T47D (cell line): ENCODE data around the gene FMNL2.

Experiments
- DNase-seq, 2 experiments: peaks; one replicate each; pipeline versions ENCODE4 v3.0.0 to v3.0.0-alpha.2; 2011 to 2012; ENCODE audit warnings: low read depth in 1 of 2, low spot score in 1 of 2
- JUND ChIP-seq: IDR thresholded peaks from 2 replicates; pipeline ENCODE4 v1.6.1; 2012; ENCODE audit warnings: low read depth
- in situ Hi-C: cut with HindIII; loops from 2 replicates; pipeline ENCODE4 v1.10.0; 2016; ENCODE audit warnings: low sequenced_read_pairs, low pct_unique_long_range_greater_than_20kb

The FMNL2 gene

DNA sequence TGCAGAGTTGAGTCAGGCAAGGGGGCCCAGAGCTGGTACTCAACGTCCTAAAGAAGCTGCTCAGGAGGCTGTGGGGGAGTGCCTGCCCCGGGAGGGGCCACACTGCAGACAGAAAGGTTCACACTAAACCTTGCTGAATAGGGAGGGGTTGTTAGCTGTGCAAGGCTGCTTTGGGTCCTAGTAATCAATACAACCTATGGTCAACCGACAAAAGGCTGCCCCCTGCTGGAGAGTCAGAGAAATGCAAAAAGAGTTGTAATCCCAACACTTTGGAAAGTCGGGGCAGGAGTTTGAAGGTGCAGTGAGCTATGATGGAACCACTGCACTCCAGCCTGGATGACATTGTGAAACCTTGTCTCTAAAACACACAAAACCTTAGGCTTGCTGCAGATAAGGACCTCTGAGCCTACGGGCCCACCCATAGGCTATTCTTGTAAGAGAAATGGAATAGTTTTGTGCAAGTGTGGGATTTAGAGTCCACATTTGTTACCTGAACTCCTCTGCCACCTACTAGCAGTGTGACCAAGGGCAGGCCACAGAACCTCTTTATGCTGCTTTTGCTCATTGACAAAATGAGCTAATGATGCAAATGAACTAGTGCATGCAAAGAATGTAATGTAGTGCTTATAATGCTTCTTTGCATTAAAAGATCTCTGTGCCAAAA is 300.8 kb downstream of the FMNL2 start:
- TF ChIP-seq JUND: no peak
- DNase-seq: peak in 1 of 2 experiments; percentile 61
- in situ Hi-C loops: no loop called here

DNA sequence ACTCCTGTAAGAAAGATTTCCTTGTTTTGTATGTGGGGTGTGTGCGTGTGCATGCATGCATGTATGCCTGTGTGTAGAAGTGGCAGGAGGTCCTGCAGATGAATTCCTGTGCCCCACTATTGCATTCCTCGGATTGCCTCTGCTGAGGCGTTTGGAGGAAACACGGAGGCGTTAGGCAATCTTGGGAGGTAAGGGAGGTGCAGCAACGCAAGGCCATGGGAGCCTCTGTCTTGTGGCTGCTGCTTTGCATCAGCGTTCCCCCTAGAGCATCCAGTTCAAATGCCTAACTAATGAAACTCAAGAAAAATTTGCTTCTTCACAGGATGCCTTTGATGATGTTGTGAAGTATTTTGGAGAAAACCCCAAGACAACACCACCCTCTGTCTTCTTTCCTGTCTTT is 302.3 kb downstream of the FMNL2 start:
- in situ Hi-C loops: no loop called here
- DNase-seq: no peak
- no peak for TF ChIP-seq JUND

DNA sequence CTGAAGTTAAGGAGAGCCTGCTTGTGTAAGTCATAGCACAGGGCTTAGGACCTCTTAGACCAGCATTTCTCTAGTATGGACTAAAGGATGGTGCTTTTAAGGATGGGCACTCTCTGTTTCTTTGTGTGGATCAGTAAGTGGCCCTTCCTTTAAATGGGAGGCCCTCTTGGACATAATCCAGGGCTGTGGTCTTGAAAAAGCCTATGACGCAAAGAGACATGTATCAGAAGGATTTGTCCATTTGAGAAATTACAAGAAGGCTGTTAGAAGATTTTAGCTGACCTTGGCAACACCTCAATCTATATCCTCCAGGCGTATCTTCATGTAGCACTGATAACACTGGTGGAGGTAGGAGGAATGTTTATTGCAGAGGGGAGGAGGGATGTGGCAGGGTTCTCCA is 303.1 kb downstream of the FMNL2 start:
- in situ Hi-C loops: no loop called here
- no peak for DNase-seq
- TF ChIP-seq JUND: no peak

DNA sequence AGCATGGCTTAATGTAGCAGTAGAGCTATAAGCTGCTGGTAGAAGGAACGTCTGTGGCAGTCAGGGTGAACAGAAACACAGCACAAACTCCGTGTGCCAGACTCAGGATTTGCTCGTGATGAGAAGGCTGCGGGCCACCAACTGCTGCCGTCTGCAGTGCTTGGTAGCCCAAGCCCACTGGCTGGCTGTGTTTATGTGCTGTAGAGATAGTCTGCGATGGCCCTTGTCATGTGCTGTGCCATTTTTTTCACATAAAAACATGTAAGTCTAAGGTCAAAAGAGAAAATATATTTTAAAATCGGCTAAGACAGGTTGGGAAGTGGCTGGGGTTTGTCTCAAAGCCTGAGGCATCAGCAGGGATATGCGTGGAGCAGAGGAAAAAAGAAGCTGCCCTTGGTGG is 303.6 kb downstream of the FMNL2 start:
- in situ Hi-C loops: no loop called here
- no peak for DNase-seq
- TF ChIP-seq JUND: no peak

DNA sequence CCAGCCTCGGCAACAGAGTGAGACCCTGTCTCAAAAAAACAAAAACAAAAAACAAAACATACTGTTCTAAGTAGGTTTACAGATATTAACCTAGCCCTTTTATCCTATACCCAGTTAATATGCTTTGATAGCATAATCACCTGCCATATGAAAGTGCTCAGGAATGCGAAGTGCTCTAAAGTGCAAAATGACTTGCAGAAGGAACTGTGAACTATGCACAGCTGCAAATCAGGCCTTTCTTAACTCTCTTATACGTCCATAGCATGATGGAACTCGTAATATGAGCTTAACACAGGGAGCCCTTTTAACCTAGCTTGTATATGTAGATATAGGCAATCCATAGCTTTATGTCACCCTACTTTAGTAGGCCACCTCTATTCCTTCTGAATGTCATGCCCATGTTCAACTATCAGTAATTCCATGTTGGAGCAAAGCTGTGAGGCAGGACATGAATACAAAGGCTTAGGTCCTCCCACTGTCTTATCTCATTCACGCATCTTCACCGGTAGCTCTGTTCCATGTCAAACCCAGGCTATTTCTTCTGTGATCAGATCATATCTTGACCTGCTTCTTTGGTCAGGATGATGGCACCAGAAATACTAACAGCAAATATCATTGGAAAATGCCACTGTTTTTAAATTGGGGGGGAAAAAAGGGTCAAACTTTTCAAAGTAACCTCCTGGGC is 309.4 kb downstream of the FMNL2 start:
- in situ Hi-C loops: no loop called here
- no peak for DNase-seq
- no peak for TF ChIP-seq JUND

DNA sequence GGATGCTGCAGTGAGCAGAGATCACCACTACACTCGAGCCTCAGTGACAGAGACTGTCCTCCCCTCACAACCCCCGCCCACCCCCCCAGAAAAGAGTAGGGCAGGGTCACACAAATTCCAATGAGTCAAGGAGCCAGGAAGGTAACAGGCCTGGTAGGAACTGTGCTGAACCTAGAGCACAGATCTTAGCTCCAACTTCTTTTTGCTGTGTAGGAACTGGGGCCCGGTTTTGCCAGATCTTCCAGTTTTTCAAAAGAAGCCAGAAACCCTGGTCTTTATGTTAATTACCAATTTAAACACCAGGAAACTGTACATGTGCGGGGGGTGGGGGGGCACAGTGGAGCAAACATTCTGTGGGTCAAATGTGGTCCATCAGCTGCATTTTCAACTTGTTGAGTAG is 311.3 kb downstream of the FMNL2 start:
- in situ Hi-C loops: no loop called here
- DNase-seq: peak in 1 of 2 experiments; percentile 52

DNA sequence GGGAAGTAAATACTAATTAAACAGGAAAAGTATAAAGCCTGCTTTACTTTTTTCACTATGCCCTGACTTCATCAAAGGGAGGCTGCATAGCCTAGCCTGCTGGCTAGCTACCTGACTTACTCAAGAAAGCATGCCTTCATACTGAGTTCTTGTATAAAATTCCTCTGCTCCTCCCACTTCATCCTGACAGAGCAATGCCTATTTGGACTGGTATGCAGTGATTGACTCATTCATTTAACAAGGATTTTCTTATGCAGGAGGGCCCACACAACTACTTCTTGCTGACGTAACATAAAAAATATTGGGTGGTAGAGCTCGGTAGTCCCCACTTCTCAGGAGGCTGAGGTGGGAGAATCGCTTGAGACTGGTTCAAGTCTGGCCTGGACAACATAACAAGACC is 311.8 kb downstream of the FMNL2 start:
- in situ Hi-C loops: no loop called here
- peak in 1 of 2 experiments; percentile 24 for DNase-seq
- no peak for TF ChIP-seq JUND

More for the DNA sequence above, 311.3 kb downstream of the FMNL2 start:
- no peak for TF ChIP-seq JUND

DNA sequence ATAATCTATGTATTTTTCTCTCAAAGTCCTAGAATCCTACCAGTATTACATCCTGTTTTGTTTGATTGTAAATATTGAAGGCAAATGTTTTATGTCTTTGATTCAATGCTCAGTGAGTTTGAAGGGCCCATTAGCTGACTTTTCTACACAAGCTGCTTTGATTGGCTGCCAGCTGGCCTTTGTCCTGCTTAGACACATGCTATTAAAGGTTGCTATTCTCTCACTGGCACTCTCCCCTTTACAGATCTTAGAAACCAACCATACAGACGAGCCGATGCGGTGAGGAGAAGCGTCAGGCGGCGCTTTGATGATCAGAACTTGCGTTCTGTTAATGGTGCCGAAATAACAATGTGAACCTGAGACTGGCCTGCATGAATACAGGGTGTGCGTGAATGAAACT is 312.6 kb downstream of the FMNL2 start:
- DNase-seq: no peak
- in situ Hi-C loops: no loop called here
- no peak for TF ChIP-seq JUND

DNA sequence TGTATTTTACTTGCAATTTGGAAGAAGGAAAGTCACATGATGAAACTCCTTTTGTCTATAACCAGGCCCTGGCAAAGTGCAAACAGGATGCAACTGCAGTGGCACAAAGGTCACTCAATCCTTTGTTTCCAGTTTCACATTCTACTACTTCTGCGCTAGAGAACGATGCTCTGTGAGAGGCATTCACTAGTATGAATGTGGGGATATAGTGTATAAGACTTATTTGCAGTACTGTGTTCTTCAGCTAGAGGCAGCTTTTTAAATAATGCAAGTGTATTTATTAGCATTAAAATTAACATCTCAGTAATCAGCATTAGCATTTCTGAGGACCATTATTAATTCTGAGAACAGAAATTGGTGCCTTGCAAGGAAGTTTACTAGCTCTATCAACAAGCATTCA is 313.4 kb downstream of the FMNL2 start:
- no peak for DNase-seq
- TF ChIP-seq JUND: no peak
- in situ Hi-C loops: no loop called here

DNA sequence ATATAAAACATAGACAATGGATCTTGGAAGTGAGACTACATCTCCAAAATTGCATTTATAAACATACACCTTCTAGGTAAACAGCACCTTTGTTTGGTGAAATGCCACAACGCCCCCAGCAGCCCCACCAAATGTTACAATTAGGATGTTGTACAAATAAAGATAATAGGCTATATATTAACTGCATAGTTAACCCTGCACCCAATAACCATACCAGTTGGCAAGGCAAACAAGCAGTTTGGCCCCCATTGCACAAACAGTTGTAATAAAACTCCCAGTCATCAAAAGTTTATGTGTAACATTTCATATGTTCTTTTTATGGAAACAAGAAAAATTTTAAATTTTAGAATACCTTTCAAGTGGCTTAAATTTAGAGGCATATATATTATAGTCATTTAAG is 315.0 kb downstream of the FMNL2 start:
- in situ Hi-C loops: no loop called here
- TF ChIP-seq JUND: no peak
- no peak for DNase-seq

DNA sequence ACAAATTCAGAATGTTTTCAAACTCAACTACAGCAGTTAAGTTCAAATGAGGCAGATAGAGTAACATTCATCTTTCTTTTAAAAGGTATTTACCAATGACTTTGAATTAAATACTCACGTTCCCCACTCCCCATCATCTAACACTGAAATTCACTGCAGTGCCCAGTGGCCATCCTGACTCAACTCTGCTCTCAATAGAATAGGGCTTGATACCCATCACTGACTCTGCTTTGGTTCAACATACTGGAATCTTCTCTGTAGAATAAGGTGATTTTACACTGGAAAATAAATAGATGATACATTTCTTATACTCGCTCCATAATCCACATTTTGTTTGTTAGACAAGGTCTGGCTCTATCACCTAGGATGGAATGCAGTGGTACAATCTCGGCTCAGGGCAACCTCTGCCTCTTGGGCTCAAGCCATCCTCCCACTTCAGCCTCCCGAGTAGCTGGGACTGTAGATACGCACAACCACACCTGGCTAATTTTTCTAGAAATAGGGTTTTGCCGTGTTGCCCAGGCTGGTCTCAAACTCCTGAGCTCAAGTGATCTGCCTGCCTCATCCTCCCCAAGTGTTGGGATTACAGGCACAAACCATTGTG is 315.9 kb downstream of the FMNL2 start:
- no peak for TF ChIP-seq JUND
- in situ Hi-C loops: no loop called here
- DNase-seq: no peak

DNA sequence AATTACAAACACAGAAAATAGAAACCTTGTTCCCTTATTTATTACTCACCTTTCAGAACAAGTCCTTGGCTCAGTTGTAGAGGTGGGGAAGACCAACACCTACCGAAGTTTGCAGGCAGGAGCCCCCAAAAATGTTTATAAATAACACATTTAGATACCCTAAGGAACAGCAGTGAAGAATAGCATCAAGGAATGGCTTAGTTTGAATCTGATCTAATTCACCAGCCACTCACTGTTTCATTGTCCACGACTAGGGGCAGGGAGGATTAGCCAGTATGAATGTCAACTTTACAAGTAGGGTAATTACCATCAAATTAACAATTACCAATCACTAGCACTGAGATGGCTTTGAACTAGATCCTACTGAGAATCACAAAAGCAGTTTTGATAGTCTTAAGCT is 316.9 kb downstream of the FMNL2 start:
- no peak for TF ChIP-seq JUND
- no peak for DNase-seq
- in situ Hi-C loops: no loop called here

DNA sequence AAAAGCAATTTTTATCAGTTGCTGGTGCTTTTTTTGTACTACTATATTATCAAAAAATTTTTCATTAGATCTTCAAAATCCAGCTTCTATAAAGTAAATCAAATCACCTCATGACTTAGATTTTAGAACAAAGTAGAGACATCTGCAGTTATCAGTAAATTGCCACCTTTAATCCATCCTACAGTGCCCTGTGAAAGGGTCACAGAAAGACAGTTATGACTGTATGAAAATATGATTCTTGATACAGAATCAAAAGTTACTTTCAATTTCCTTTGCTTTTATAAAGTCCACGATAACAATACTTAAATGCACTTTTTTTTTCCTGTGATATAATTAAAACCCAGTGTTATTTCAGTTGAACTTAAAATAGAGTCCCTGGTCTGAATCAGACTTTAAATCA is 320.9 kb downstream of the FMNL2 start:
- no peak for DNase-seq
- in situ Hi-C loops: no loop called here
- no peak for TF ChIP-seq JUND
